HG02798 (cell line): Measurements from ENCODE around the gene MAGI2.
"Not testable (repeated sequence)": the region's sequence is repeated elsewhere in the genome, so short reads cannot be mapped to it uniquely, and the experiment has no call there.

Experiments
- ATAC-seq: cut with Tn5 transposase; IDR thresholded peaks from one replicate; pipeline ENCODE4 v1.9.1; 2021; ENCODE audit warnings: mild to moderate bottlenecking; ENCODE audit not compliant: unreplicated experiment, poor library complexity

Gene MAGI2

GRCh38 chr7:78985509-78985908 is 468.0 kb downstream of the MAGI2 start:
- no peak for ATAC-seq

DNA sequence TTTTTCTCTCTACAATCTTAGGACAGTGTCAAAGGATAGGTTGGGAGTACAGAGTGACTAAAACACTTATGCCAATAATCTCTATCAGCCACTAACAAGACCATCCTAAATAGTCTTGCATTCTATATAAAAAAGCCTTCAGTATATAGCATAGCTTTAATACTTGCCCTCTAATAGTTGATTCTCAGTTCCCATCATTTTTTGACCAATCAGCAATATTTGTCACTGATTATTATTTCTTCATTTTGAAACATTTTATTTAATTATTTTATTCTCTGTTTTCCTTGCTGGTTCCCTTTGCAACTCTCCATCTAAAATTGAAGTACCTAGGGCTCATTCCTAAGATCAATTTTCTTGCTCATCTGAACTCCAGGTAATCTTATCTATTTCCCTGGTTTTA is 470.0 kb downstream of the MAGI2 start:
- no peak for ATAC-seq

GRCh38 chr7:78970440-78970916 is 483.0 kb downstream of the MAGI2 start:
- no peak for ATAC-seq

GRCh38 chr7:78968951-78969350 is 484.5 kb downstream of the MAGI2 start:
- ATAC-seq, result no peak

DNA sequence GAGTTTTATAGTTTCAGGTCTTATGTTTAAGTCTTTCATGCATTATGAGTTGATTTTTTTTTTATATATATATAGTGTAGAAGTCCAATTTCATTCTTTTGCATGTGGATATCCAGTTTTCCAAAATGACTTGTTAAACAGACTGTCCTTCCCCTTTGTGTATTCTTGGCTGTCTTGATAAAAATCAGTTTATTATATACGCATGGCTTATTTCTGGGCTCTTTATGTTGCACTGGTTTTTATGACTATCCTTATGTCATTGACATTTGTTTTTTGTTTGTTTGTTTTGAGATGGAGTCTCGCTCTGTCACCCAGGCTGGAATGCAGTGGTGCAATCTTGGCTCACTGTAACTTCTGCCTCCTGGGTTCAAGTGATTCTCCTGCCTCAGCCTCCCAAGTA is 485.9 kb downstream of the MAGI2 start:
- ATAC-seq, result not testable (repeated sequence)

GRCh38 chr7:78967046-78967445 is 486.4 kb downstream of the MAGI2 start:
- no peak for ATAC-seq

- no peak for ATAC-seq
These were observed 494.0 kb downstream of the MAGI2 start for GRCh38 chr7:78959477-78959876.

DNA sequence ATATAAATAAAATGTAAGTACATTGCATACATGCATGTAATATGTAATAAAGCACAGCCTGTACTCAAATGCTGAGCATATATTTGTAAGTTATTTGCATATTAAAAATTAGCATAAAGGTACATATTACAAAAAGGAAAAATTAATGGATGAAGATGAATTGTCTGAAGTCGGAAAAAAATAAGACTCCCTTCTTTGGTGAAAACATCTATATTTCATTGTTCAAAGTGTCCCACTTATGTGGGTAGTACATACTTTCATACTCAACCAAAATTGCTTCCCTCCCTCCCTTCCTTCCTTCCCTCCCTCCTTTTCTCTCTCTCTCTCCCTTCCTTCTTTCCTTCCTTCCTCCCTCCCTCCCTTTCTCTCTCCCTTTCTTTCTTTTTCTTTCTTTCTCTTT is 498.1 kb downstream of the MAGI2 start:
- no peak for ATAC-seq

GRCh38 chr7:78953726-78954363 is 499.6 kb downstream of the MAGI2 start:
- no peak for ATAC-seq

DNA sequence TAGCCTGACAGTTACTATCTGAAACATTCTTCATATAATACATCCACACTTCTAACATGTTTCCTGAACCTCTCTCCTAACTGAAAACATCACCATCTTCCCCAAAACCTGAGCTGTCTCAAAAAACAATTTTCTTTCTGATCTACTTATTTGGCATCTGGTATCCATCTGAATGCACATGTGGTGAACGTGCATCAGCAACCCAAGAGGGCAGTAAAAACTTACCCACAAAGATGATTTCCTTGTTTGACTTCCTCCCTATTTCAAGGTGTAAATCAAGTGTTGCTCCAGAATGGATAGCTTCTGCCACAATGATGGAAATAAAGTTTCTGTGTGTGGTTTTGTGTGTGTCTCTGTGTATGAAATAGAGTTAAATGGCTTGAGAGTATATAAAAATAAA is 500.4 kb downstream of the MAGI2 start:
- ATAC-seq, result no peak

DNA sequence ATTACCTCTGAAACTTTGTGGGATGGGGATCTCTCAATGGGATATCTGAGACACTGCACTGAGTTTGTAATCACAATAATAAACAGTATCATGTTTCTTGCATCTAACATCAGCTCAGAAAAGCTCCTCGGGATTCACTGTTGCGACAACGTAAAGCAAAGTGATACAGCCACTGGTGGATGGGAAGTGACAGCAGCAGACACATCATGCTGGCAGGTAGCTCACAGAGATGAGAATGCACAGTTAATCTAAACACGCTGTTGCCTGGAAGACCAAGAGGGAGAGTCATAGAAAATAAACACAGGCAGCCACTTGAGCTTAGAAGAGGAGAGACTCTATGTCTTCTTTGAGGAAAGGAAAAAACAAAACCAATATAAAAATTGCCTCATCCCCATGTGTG is 513.8 kb downstream of the MAGI2 start:
- no peak for ATAC-seq

DNA sequence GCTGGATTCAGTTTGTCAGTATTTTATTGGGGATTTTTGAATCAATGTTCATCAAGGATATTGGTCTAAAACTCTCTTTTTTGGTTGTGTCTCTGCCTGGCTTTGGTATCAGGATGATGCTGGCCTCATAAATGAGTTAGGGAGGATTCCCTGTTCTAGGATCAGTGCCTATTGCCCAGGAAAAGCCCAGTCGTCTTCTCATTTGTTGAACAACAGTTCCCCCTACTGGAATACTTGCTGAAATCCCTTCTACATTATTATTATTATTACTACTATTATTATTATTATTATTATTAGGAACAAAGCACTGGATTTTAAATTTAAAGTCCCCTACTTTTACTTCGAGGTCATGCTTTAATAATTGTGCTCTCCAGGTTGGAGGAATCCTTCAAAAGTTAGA is 528.9 kb downstream of the MAGI2 start:
- no peak for ATAC-seq

- no peak for ATAC-seq
These were observed 540.7 kb downstream of the MAGI2 start for GRCh38 chr7:78912781-78913180.

- no peak for ATAC-seq
These were observed 546.7 kb downstream of the MAGI2 start for GRCh38 chr7:78906735-78907134.

GRCh38 chr7:78905436-78905835 is 548.0 kb downstream of the MAGI2 start:
- no peak for ATAC-seq

GRCh38 chr7:78904983-78905382 is 548.5 kb downstream of the MAGI2 start:
- no peak for ATAC-seq

DNA sequence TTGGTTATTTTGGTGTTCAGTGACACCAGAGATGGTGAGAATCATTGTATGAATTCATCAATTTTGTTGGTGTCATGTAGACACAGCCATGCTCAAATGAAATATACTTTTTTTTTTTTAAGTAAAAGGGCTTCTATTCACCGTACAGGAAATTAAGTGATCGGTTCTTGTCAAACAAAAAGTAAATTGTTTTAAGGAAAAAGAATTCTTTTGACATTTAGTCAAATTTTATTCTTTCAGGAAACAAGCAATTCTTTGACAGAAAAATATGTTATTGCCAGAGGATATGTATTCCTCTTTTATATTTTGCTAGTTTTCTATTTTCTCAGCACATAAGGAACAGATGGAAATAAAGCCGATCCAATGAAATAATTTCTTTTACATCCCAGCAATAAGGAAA is 551.9 kb downstream of the MAGI2 start:
- ATAC-seq, result no peak

GRCh38 chr7:78900806-78901205 is 552.7 kb downstream of the MAGI2 start:
- no peak for ATAC-seq

GRCh38 chr7:78895393-78895792 is 558.1 kb downstream of the MAGI2 start:
- no peak for ATAC-seq

- no peak for ATAC-seq
These were observed 574.3 kb downstream of the MAGI2 start for GRCh38 chr7:78879206-78879605.

DNA sequence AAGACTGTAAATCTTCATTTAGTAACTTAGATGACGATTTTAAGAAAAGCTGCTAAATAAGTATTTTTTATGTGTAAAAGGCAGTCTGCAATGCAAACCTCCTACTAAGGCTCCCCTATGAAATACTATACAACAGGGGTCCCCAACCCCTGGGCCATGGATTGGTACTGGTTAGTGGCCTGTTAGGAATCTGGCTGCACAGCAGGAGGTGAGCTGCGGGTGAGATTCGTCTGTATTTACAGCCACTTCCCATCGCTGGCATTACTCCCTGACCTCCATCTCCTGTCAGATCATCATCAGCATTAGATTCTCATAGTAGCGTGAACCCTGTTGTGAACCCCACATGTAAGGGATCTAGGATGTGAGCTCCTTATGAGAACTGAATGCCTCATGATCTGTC is 580.4 kb downstream of the MAGI2 start:
- ATAC-seq, result no peak

GRCh38 chr7:78864339-78864738 is 589.1 kb downstream of the MAGI2 start:
- ATAC-seq, result no peak

DNA sequence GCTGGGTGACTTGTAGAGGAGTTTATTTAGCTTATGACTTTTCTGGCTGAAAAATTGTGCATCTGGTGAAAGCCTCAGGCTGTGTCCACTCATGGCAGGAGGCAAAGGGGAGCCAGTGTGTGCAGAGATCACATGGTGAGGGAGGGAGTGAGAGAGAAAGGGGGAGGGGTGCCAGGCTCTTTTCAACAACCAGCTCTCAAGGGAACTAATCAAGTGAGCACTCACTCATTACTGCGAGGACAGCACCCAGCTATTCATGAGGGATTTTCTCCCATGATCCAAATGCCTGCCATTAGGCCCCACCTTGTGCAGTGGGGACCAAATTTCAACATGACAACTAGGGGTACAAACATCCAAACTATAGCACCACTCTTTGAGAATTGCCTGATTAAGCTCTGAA is 590.2 kb downstream of the MAGI2 start:
- ATAC-seq, result no peak
